ENCODE data around the gene ALG14.

DNA sequence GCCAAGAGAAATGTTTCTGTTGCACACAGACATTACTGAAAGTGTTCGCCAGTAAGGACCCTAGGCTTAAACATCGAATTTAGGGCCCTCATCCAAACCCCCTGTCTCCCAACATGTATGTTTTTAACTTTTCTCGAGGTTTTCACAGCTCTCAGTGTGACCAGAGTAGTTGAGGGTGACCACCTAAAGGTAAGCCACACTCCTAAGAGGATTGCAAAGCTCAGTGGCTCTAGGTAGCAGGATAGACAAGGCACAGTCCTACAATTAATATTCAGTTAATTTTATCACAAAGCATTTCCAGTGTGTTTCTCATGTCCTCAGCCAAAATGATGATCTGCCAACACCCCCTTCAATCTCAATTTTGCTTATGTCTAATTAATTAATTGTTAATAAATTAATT lies 695 bp upstream of the ALG14 start:
- TF ChIP-seq RAD21 (IDR thresholded peaks at IDR 0.05) (no peak), TAF1 (conservative IDR thresholded peaks at IDR 0.05) (no peak), HNF4G (IDR thresholded peaks at IDR 0.05) (no peak), GABPA (IDR thresholded peaks at IDR 0.05 in 1 of 2, conservative IDR thresholded peaks at IDR 0.05 in 1 of 2) (no peak), FOXA1 (IDR thresholded peaks at IDR 0.05) (no peak), YY1 (IDR thresholded peaks at IDR 0.05) (no peak)
- TF ChIP-seq, protein P1, sequence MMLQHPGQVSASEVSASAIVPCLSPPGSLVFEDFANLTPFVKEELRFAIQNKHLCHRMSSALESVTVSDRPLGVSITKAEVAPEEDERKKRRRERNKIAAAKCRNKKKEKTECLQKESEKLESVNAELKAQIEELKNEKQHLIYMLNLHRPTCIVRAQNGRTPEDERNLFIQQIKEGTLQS (IDR thresholded peaks at IDR 0.05): no peak
- TF ChIP-seq, protein P2, sequence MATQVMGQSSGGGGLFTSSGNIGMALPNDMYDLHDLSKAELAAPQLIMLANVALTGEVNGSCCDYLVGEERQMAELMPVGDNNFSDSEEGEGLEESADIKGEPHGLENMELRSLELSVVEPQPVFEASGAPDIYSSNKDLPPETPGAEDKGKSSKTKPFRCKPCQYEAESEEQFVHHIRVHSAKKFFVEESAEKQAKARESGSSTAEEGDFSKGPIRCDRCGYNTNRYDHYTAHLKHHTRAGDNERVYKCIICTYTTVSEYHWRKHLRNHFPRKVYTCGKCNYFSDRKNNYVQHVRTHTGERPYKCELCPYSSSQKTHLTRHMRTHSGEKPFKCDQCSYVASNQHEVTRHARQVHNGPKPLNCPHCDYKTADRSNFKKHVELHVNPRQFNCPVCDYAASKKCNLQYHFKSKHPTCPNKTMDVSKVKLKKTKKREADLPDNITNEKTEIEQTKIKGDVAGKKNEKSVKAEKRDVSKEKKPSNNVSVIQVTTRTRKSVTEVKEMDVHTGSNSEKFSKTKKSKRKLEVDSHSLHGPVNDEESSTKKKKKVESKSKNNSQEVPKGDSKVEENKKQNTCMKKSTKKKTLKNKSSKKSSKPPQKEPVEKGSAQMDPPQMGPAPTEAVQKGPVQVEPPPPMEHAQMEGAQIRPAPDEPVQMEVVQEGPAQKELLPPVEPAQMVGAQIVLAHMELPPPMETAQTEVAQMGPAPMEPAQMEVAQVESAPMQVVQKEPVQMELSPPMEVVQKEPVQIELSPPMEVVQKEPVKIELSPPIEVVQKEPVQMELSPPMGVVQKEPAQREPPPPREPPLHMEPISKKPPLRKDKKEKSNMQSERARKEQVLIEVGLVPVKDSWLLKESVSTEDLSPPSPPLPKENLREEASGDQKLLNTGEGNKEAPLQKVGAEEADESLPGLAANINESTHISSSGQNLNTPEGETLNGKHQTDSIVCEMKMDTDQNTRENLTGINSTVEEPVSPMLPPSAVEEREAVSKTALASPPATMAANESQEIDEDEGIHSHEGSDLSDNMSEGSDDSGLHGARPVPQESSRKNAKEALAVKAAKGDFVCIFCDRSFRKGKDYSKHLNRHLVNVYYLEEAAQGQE (IDR thresholded peaks at IDR 0.05): no peak
- TF ChIP-seq, protein P3, sequence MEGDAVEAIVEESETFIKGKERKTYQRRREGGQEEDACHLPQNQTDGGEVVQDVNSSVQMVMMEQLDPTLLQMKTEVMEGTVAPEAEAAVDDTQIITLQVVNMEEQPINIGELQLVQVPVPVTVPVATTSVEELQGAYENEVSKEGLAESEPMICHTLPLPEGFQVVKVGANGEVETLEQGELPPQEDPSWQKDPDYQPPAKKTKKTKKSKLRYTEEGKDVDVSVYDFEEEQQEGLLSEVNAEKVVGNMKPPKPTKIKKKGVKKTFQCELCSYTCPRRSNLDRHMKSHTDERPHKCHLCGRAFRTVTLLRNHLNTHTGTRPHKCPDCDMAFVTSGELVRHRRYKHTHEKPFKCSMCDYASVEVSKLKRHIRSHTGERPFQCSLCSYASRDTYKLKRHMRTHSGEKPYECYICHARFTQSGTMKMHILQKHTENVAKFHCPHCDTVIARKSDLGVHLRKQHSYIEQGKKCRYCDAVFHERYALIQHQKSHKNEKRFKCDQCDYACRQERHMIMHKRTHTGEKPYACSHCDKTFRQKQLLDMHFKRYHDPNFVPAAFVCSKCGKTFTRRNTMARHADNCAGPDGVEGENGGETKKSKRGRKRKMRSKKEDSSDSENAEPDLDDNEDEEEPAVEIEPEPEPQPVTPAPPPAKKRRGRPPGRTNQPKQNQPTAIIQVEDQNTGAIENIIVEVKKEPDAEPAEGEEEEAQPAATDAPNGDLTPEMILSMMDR (IDR thresholded peaks at IDR 0.05; ENCODE audit: low read depth, low read length, missing input control): no peak
- TF ChIP-seq, protein P4, sequence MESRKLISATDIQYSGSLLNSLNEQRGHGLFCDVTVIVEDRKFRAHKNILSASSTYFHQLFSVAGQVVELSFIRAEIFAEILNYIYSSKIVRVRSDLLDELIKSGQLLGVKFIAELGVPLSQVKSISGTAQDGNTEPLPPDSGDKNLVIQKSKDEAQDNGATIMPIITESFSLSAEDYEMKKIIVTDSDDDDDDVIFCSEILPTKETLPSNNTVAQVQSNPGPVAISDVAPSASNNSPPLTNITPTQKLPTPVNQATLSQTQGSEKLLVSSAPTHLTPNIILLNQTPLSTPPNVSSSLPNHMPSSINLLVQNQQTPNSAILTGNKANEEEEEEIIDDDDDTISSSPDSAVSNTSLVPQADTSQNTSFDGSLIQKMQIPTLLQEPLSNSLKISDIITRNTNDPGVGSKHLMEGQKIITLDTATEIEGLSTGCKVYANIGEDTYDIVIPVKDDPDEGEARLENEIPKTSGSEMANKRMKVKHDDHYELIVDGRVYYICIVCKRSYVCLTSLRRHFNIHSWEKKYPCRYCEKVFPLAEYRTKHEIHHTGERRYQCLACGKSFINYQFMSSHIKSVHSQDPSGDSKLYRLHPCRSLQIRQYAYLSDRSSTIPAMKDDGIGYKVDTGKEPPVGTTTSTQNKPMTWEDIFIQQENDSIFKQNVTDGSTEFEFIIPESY (IDR thresholded peaks at IDR 0.05): no peak
